SK-N-SH treated with all-trans-retinoic acid at 6 μM for 48 hours (cell line): ENCODE data around the gene ZC3H8.

Experiments
- ARNTL ChIP-seq: fragments of 450-650 bp; formaldehyde crosslinking; IDR thresholded peaks from 2 replicates; pipeline ENCODE4 v1.5.0; 2020; ENCODE audit warnings: low read depth, mild to moderate bottlenecking, moderate library complexity, borderline replicate concordance
- BACH2 ChIP-seq: fragments of 250-450 bp; sonication (Bioruptor Pico); IDR thresholded peaks from 2 replicates; pipeline ENCODE4 v1.9.0; 2021; ENCODE audit warnings: mild to moderate bottlenecking, borderline replicate concordance
- GLIS3 ChIP-seq: fragments of 250-450 bp; sonication (Bioruptor Pico); IDR thresholded peaks from 2 replicates; pipeline ENCODE4 v1.5.0; 2020; ENCODE audit warnings: mild to moderate bottlenecking, moderate library complexity
- ISL1 ChIP-seq: fragments of 250-450 bp; sonication (Bioruptor Pico); IDR thresholded peaks from 2 replicates; pipeline ENCODE4 v2.1.2; 2022; ENCODE audit warnings: mild to moderate bottlenecking, moderate library complexity
- PPARA ChIP-seq: fragments of 250-450 bp; sonication (Bioruptor Pico); IDR thresholded peaks from 2 replicates; pipeline ENCODE4 v1.5.0; 2020; ENCODE audit warnings: mild to moderate bottlenecking, borderline replicate concordance
- SNAI2 ChIP-seq: fragments of 250-450 bp; sonication (Bioruptor Pico); IDR thresholded peaks from 2 replicates; pipeline ENCODE4 v1.5.0; 2020; ENCODE audit warnings: mild to moderate bottlenecking, moderate library complexity
- ZFP3 ChIP-seq: fragments of 250-450 bp; sonication (Bioruptor Pico); IDR thresholded peaks from 2 replicates; pipeline ENCODE4 v1.5.0; 2020; ENCODE audit warnings: mild to moderate bottlenecking, moderate library complexity
- ZNF70 ChIP-seq: fragments of 450-650 bp; formaldehyde crosslinking; IDR thresholded peaks from 2 replicates; pipeline ENCODE4 v1.5.0; 2020; ENCODE audit warnings: mild to moderate bottlenecking, moderate library complexity
- TF ChIP-seq, protein P1 (sequence below): fragments of 250-450 bp; sonication (Bioruptor Pico); IDR thresholded peaks from 2 replicates; pipeline ENCODE4 v1.8.0; 2021; ENCODE audit warnings: low read depth, mild to moderate bottlenecking, moderate library complexity, borderline replicate concordance
- TF ChIP-seq, protein P2 (sequence below): fragments of 250-450 bp; sonication (Bioruptor Pico); IDR thresholded peaks from 2 replicates; pipeline ENCODE4 v1.5.1; 2020; ENCODE audit warnings: low read depth, mild to moderate bottlenecking, moderate library complexity

DNA sequence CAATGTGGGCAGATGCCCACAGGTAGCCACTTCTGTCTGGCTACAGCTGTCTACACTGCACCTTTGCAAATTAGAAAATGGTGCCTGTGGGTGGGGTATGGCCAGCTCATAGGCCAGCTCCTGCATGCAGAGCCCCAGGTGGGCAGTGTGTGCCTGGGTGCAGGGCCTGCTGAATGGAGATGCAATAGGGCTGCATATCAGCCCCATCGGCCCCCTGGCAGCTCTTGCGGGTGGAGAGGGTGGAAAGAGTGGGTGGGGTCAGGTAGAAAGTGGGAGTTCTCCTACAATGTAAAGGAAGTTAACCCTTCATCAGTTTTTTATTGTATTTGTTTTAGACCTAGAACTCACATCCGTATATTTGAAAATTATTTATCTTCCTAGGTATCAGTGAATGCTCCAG, 79.5 kb downstream of the ZC3H8 start:
- TF ChIP-seq BACH2 (CRISPR knock-in tag) (no peak), ARNTL (CRISPR knock-in tag) (no peak), SNAI2 (CRISPR knock-in tag) (no peak), GLIS3 (CRISPR knock-in tag) (no peak), ISL1 (no peak), ZNF70 (no peak), PPARA (no peak), ZFP3 (CRISPR knock-in tag) (no peak)
- TF ChIP-seq, protein P1, sequence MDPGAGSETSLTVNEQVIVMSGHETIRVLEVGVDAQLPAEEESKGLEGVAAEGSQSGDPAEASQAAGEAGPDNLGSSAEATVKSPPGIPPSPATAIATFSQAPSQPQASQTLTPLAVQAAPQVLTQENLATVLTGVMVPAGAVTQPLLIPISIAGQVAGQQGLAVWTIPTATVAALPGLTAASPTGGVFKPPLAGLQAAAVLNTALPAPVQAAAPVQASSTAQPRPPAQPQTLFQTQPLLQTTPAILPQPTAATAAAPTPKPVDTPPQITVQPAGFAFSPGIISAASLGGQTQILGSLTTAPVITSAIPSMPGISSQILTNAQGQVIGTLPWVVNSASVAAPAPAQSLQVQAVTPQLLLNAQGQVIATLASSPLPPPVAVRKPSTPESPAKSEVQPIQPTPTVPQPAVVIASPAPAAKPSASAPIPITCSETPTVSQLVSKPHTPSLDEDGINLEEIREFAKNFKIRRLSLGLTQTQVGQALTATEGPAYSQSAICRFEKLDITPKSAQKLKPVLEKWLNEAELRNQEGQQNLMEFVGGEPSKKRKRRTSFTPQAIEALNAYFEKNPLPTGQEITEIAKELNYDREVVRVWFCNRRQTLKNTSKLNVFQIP (CRISPR knock-in tag) = no peak
- TF ChIP-seq, protein P2, sequence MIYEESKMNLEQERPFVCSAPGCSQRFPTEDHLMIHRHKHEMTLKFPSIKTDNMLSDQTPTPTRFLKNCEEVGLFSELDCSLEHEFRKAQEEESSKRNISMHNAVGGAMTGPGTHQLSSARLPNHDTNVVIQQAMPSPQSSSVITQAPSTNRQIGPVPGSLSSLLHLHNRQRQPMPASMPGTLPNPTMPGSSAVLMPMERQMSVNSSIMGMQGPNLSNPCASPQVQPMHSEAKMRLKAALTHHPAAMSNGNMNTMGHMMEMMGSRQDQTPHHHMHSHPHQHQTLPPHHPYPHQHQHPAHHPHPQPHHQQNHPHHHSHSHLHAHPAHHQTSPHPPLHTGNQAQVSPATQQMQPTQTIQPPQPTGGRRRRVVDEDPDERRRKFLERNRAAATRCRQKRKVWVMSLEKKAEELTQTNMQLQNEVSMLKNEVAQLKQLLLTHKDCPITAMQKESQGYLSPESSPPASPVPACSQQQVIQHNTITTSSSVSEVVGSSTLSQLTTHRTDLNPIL = no peak
